Ureter (tissue), 1 donor: ENCODE measurements around the gene COPB1. TPM values are rescaled to one million over a fixed set of nuclear protein-coding genes. Genes with fewer than 3 reads are reported as not detected.
"Not testable (repeated sequence)": the region's sequence is repeated elsewhere in the genome, so short reads cannot be mapped to it uniquely, and the experiment has no call there.

Experiments
- DNase-seq: peaks from one replicate; pipeline ENCODE4 v3.0.0-alpha.2; 2020; ENCODE audit warnings: low spot score
- total RNA-seq: library from RNA; stranded (reverse); gene quantifications from one replicate; pipeline ENCODE4 v1.2.4, GENCODE V29; 2023
- donor health status: DM: yes; HTN: yes; CAD: no.

COPB1 gene, protein sequence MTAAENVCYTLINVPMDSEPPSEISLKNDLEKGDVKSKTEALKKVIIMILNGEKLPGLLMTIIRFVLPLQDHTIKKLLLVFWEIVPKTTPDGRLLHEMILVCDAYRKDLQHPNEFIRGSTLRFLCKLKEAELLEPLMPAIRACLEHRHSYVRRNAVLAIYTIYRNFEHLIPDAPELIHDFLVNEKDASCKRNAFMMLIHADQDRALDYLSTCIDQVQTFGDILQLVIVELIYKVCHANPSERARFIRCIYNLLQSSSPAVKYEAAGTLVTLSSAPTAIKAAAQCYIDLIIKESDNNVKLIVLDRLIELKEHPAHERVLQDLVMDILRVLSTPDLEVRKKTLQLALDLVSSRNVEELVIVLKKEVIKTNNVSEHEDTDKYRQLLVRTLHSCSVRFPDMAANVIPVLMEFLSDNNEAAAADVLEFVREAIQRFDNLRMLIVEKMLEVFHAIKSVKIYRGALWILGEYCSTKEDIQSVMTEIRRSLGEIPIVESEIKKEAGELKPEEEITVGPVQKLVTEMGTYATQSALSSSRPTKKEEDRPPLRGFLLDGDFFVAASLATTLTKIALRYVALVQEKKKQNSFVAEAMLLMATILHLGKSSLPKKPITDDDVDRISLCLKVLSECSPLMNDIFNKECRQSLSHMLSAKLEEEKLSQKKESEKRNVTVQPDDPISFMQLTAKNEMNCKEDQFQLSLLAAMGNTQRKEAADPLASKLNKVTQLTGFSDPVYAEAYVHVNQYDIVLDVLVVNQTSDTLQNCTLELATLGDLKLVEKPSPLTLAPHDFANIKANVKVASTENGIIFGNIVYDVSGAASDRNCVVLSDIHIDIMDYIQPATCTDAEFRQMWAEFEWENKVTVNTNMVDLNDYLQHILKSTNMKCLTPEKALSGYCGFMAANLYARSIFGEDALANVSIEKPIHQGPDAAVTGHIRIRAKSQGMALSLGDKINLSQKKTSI
- 87.2 TPM for total RNA-seq

DNA sequence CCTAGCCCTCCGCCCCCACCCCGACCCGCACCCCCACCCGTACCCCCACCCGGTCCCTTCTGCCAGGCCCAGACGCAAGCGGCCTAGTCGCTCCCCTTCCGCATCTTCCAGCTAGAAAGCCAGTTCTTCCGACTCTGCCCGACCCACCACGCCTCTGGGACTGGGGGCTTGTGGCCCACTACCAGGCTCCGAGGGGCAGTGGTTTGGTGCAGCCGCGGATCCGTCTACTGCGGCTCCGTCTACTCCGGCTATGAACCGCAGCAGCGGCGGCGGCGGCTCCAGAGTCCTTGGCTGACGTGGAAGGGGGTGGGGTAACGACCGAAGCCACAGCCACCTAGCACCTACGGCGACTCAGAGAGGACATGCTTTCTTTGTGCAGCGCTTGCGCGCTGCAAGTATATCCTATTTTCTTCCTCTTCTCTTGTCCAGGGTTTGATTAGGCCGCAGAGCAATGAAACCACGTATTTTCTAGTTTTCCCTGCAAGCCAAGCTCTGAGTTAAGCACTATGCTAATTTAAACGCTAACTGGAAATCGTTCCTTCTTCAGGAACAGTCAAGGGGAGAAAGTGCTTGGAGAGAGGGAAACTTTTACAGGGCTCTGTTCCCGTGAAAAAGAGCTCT is at the start of gene COPB1:
Gene COPB1, minus strand, starts transcription at position 252 of the 621 bp plus-strand sequence. CDS start 883 bp downstream, outside the sequence.
- peak; percentile 94 for DNase-seq

DNA sequence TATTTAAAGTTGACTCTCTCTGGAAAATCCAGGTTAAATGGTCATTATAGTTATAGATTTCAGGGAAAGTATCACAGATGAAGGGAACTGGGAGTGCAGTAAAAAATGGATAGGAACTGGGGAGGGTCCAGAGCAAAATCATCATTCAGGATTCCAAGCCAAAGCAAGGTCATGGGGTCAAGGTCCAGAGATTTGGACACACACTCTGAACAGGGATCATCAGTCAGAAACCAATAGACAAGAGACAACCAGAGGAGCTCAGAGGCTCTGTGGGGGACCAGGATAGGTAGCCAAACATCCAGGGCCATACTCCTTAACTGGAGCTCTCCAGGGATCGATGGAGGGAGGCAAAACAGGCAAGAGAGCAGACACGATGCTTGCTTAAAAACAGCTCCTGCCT is 47.8 kb upstream of the COPB1 start:
- DNase-seq, result no peak

DNA sequence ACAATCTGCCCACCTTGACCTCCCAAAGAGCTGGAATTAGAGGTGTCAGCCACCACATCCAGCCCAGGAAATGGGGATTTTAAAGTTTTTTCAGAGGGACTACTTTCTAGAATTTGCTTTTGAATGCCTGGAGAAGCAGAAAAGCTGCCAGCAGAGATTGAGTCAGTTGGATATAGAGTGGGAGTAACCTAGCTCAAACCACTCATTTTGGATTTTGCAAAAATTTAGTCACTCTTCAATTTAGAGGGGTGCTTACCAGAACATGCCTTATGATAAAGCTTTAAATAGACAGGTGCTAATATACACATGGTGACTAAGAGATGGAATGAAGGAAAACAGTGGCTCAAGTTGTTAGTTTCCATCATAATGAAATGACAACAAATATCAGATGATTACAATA is 47.1 kb upstream of the COPB1 start:
- DNase-seq, result no peak

DNA sequence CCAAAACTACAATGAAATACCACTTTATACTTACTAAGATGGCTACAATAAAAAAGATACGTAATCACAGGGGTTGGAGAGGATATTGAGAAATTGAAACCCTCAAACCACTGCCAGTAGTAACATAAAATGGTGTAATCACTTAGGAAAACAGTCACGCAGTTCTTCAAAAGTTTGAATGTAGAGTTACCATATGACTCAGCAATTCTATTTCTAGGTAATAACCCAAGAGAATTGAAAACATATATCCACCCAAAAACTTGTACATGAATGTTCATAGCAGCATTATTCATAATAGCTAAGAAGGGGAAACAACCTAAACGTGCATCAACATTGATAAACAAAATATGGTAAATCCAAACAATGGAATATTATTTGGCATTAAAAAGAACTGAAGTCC is 45.0 kb upstream of the COPB1 start:
- no peak for DNase-seq

DNA sequence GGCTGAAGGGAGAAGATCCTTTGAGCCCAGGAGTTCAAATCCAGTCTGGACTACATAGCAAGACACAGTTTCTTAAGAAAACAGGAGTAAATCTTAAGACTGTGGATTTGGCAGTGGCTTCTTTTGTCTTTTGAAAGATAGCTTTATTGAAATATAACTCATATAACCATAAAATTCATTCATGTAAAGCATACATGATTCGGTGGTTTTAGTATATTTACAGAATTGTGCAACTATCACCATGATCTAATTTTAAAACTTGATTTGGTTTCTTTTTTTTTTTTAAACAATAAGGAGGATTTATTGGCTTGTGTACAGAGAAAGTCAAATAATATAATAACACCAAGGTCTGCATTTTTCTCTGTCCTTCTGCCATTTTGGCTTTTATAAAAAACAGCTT is 43.6 kb upstream of the COPB1 start:
- DNase-seq, result no peak

DNA sequence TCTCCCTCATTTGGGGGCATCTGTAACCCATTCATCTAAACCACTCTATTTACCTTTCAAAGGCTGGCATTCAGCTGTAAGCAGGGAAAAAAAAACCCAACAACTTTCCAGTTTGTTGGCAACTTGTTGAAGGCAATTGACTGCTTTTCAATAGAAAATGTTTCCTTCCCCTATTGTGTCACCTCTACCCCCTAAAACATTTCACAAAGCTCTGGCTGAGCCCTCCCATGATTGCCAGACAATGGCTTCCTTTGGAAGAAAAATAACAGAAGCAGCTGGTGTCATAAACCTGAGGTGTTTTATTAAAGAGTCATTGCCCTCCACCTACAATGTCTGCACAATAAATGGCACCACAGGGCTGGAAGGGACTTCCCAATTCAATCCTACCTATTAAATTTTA is 42.7 kb upstream of the COPB1 start:
- no peak for DNase-seq

DNA sequence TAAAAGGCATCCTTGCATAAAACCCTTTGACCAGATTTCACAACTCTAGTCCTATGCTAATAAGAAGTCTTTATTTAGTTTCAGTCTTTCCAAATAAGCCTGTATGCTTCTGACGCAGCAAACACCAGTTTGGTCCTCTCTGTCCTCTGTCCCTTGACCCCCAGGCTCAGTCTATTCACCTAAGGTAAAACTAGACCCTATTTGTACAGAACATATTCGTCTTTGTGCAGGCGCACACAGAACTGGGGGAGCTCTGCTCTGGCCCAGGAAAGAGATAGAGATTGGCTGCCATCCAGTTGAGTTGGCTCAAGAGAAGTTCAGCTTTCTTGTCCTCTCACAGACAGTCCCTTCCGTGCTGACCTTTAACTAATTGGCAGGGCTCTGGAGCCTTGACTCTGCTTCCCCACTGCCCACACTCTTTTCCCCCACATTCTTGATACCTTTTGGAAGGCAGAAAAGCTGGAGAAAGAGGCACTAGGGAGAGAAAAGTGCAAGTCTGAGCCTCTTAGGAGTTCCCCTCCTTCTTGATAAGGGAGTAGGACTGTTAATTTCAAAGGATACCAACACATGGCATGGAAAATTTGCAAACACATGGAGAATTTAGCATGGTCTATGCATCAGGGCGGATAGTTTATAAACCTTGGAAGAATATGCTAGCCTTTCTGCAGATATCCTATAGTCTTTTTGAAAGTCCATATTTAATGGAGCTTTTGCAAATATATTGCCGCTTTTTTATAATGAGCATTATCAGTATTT is 41.8 kb upstream of the COPB1 start:
- DNase-seq, result peak; percentile 54

DNA sequence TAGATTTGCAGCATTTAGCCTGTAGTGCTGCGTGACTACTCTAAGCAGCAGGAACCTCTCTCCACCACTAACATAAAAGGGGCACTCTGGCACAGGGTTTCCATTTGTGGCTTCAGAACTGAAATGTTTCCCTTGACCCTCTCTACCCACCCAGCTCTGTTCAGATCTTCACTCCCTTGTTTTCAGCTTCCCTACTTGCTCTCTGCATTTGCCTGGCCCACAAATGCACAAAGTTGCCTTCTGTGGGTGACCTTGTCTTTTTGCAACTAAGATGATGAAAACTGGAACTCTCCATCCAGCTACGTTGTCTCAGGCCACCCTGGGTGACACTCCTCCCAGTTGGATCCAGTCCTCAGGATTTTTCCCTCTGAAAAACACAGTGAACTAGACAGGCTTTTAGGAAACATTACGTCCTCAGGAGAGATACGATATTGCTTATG is 40.4 kb upstream of the COPB1 start:
- DNase-seq, result no peak

DNA sequence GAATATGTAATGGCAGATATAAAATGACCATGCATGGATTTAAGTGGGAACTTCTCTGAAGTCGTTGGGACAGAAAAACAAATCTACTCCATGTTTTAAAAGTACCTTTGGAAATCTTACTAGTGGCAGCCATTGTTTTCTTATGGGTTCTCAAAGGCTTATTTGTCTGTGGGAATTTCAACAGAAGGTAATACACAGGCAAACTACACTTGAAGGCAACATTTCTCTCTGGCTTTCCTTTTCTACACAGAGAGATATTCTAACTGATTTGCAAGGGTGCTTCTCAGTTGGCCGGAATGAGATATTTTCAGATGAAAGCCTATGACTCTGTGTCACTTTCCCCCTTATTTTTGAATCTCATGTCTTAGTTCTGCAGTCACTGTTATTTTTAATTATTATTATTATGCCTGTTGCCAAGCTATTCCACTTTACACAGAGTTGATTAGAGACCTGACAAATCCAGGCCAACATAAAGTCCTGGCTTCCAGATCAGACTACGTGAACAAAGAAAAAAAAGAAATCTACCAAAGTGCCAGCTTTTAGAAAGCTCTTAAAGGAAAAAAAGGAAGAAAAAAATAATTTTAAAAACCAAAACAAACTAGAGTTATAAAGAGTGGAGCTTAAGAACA is 39.4 kb upstream of the COPB1 start:
- DNase-seq, result no peak

DNA sequence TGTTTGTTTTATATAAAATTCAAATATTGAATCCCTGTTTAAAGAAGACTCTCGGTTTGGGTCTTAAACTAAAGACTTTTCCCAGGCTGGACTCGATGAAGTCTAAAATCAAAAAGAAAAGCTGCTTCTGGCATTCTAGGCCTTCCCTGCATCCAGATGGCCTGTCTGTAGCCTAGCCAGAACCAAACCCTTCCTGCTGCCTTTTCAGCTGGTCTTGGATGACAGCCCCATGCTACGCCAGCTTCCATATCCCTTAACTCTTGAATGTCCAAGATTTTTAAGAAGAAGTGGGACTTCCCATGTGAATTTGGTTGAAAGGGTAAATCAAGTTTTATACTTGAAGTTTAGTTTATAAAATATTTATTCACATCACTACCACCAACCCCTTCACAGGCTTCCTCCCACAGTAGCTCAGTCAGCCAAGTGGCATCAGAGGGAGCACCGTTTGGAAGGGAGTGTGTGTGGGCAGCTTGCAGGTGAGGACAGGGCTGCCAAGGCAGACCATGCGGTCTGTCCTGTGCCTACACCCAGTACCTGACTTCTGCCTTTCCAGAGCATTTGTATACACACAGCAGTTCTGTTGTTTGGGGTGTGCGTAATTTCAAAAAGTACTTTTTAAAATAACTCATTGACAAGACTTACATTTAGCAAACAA is 38.8 kb upstream of the COPB1 start:
- no peak for DNase-seq

DNA sequence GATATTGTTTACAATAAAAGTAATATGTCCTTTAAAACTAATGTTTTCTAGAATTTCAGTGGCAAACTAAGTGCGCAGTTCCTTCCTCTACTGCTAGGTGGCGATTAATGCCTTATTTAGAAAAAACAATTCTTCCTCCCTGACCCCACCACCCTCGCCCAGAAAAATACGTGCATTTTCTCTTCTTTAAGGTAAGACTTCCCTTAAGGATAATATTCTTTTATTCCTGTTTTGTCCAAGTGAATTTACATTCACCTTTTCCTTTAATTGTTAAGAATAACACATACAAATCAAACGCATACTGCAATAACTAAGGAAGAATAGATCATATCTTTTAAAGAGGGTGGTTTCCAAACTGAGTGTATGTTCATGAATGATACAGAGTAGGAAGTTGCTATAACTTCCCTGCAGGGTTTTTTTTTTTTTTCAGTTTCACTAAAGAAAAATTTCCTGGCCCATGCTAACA is 37.6 kb upstream of the COPB1 start:
- no peak for DNase-seq

DNA sequence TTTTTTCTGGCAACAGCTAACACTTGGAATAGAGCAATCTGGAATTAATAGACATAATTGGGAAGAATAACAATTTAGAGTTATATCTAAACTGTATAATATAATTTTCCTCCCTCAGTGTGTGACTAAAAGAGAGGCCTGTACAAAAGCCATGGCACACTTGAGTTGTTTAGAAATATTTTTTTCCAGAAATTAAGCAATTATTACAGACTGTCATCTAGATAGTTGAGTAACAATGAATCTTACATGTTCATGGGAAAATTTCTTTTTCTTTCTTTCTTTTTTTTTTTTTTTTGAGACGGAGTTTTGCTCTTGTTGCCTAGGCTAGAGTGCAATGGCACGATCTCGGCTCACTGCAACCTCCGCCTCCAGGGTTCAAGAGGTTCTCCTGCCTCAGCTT is 35.6 kb upstream of the COPB1 start:
- DNase-seq, result not testable (repeated sequence)

DNA sequence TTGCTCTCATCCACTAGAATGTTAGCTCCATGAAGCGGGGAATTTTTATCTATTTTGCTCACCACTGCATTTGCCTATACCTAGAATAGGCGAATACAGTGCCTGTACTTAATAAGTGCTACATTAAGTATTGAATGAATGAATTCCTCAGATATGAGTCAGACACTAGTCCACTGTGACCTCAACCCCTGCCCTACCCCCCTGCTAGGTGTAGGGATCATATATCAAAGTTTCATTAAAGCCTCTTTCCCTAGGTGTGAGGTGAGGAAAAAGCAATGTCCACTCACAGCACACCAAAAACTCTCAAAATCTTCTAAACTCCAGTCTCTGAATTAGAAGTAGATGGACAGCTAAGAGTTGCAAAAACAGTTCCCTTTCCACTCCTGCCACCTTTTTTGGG is 30.3 kb upstream of the COPB1 start:
- DNase-seq, result no peak

DNA sequence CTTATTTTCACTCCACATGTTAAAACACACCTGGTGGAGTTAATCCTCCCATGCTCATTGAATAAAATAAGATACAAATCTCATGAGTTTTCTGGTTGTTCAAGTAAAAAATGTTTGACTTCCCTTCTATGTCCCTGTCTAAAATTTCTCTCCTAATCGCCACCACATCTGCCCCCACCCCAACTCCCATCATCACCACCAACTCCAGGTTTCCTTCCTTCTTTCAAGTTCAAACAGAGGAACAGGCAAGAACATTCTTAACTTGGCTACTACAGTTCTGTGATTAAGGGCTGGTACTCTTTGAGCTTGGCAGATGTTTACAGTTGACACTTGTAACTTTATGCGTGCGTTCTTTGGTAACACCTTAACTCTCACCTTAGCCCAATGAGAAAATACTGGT is 29.7 kb upstream of the COPB1 start:
- DNase-seq, result no peak

DNA sequence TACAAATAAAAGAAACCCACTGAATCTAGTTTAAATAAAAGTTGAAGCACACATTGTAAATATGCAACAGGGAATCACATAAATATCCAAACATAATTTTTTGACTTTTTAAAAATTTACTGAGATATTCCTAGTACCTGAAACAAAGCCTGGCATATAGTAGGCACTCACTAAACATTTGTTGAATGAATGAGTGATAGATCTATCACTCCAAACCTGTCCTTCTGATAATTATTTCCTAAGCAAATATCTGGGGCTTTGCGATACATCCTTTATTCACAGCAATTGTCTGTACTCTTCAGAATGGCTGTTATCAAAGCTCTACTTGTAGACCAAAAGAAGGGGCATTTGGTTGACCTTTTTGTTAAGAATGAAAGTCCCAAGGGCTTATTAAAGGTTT is 23.2 kb upstream of the COPB1 start:
- DNase-seq, result no peak

DNA sequence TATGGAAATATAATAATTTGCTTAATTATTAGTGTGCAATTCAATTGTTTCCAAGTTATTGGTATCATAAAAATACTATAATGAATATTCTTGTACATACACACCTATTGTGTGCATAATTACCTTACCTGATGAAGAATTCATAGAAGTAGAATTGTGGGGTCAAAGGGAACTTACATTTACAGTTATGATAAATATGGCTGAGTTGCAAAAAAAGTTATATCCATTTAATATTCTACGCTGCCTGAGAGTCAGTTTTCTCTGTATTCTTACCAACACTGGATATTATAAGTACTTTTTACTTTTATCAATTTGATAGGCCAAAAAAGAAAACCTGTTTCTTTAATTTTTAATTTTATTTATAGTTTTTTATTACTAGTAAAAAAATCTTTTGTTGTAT is 22.6 kb upstream of the COPB1 start:
- DNase-seq, result no peak

DNA sequence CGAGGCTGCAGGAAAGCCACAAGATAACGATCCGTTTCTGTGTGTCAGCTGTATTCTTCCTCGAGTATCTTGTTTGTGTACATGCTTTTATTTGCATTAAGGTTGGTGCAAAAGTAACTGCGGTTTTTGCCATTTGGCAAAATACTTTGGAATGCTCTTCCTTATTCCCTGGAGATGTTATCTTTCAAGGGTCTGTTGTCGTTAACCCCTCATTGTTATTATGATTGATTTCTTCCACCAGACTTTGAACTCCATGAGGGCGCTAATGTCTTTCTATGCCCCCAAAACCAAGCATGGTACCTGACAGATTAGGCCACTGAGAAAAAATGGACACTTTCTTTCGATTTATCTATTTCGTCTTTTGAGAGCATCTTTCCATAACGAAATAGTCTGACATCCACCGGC is 21.1 kb upstream of the COPB1 start:
- DNase-seq, result no peak

DNA sequence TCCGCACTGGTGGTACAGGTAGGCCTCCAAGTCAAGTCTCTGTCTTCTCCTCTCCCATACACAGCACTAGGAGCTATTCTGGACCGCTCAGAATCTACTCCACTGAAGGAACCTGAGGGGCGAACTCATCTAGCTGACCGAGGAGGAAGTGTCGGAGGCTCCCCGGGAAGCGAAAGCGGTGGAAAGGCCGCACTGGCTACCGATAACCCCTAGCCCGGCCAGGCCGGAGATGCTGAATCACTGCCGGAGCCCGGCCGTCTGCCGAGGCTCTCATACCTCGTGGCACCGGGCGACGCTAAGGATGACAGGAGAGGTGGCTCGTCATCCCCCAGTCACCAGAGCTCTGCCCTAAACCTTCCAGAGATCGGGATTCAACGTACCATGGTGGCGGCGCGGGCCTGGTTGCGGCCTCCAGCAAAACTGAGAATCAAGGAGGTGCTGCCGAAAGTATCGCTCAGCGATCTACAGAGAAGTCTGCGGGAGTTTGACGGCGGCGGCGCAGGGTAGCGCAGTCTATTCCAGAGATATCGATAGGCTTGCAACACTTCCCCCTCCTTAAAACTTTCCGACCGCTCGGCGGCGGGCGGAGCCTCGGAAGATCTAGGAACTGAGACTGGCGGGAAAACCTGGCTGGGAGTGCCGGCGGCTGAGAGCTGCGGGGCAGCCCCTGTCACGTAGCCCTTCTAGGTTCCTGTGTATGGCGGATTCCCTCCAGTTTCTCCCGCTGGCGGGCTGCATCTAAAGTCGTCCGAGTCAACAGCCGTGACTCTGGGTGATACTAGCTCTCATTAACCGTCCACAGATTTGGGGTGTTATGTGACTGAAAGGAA is 20.5 kb upstream of the COPB1 start, which contains the start of gene PSMA1:
Gene PSMA1, minus strand, starts transcription at position 470 of the 830 bp plus-strand sequence. Its CDS starts 87 bp downstream, at position 383.
- DNase-seq, result peak; percentile 95

DNA sequence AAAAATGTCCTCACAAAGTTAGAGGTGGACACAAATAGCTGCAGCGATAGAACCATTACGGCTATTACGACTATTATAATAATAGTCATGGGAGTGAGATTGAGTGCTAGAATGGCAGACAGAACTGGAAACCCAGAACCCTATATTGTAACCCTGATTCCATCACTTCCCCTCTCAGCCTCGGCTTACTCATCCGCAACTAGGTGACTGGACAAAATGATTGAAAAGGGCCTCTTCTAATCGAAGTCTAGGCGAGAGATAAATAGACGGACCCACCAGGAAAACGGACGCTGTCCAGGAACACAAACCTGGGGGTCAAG is 19.9 kb upstream of the COPB1 start:
- no peak for DNase-seq

DNA sequence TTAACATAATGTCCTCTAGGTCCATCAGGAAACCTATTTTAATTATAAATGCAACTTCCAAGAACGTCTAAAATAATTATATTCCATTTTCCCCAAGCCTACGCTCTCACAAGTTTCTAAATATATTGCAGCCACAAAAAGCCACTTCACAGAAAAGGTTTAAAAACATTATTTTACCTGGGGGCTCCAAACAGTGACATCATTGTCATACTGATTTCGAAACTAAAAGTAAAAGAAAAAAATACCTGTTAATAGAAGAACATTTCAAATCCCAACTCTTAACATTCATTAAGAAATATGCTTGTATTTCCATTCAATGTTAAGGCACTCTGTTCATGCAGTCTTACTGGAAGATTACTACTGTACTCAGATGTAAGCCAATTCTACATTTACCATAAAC is 19.2 kb upstream of the COPB1 start:
- no peak for DNase-seq
